Tibial nerve (tissue), 4 donors: ENCODE measurements around the gene MCM6. TPM values are rescaled to one million over a fixed set of nuclear protein-coding genes. Genes with fewer than 3 reads are reported as not detected.

Experiments
- DNase-seq, 2 donors: peaks; one replicate each; pipeline ENCODE4 v3.0.0-alpha.2; 2019; ENCODE audit warnings: low spot score in 2 of 2
- H3K27ac ChIP-seq, 4 donors: fragments of 200-600 bp; sonication (generic) in 3 of 4; one replicate each; pipeline ENCODE4 v1.5.1; 2017 to 2019; ENCODE audit warnings: mild to moderate bottlenecking in 1 of 4
- H3K27me3 ChIP-seq, 2 donors: fragments of 200-600 bp; sonication (generic) in 1 of 2; one replicate each; pipeline versions ENCODE4 v1.5.1 to v1.6.0; 2017 to 2019
- H3K36me3 ChIP-seq, 3 donors: fragments of 200-600 bp; sonication (generic); one replicate each; pipeline ENCODE4 v1.5.1; 2018 to 2019
- H3K4me1 ChIP-seq, 4 donors: fragments of 200-600 bp; sonication (generic) in 3 of 4; one replicate each; pipeline ENCODE4 v1.5.1; 2017 to 2019
- H3K4me3 ChIP-seq, 4 donors: fragments of 200-600 bp; sonication (generic) in 3 of 4; one replicate each; pipeline ENCODE4 v1.5.1; 2017 to 2019; ENCODE audit warnings: mild to moderate bottlenecking in 1 of 4, moderate library complexity in 1 of 4
- H3K9me3 ChIP-seq, 4 donors: fragments of 200-600 bp; sonication (generic) in 3 of 4; one replicate each; pipeline ENCODE4 v1.5.1; 2017 to 2019
- CTCF ChIP-seq, 5 experiments: fragments of 200-600 bp in 3 of 5; fragments of 450-650 bp in 2 of 5; sonication (generic) in 3 of 5; IDR thresholded peaks; one replicate each; pipeline ENCODE4 v1.5.1; 2016 to 2019; ENCODE audit warnings: antibody characterized with exemption in 5 of 5, mild to moderate bottlenecking in 3 of 5, moderate library complexity in 2 of 5
- EP300 ChIP-seq, 2 donors: sonication (generic); formaldehyde crosslinking; IDR thresholded peaks; one replicate each; pipeline ENCODE4 v1.6.1; 2017; ENCODE audit warnings: antibody characterized with exemption in 2 of 2, mild to moderate bottlenecking in 1 of 2
- POLR2A ChIP-seq, 2 donors: fragments of 450-650 bp; IDR thresholded peaks; one replicate each; pipeline ENCODE4 v1.6.1; 2017; ENCODE audit warnings: antibody characterized with exemption in 2 of 2, mild to moderate bottlenecking in 2 of 2, moderate library complexity in 2 of 2
- WGBS, 2 donors: methylation state at CpG; one replicate each; pipeline ENCODE4 v1.1.5; 2018; 5-methylcytosine and 5-hydroxymethylcytosine counted together
- total RNA-seq, 4 donors: library from RNA; depleted of rRNA; stranded (reverse); fragments of >200 nt; gene quantifications; one replicate each; pipeline ENCODE4 v1.1.0, GENCODE V29; 2016

Gene MCM6
- total RNA-seq, 4 donors from 2014 or later = 14.1 to 17.8 (median 15.7) TPM

- H3K4me3 ChIP-seq = no peak overlapping the region
- H3K27ac ChIP-seq = no peak overlapping the region
- WGBS, 2 donors = 51 to 55% methylated on average over 4 of the region's 4 CpGs
- peaks cover 0 to 24% (median 0%) of the 10 kb centered on the region in 3 donors for H3K36me3 ChIP-seq
- H3K27me3 ChIP-seq = no peaks in the 10 kb centered on the region
- DNase-seq = no peak
- H3K4me1 ChIP-seq = peaks cover 0 to 3% (median 0%) of the 10 kb centered on the region in 4 donors
- TF ChIP-seq POLR2A (IDR thresholded peaks at IDR 0.05) (no peak), CTCF (IDR thresholded peaks at IDR 0.05) (no peak), EP300 (IDR thresholded peaks at IDR 0.05) (no peak)
- no peaks in the 10 kb centered on the region for H3K9me3 ChIP-seq
Measured at GRCh38 chr2:135899567-135899966, 23.3 kb upstream of the MCM6 start.

- Histone ChIP-seq H3K4me3 (no peak overlapping the region), H3K36me3 (peaks cover 0 to 24% (median 0%) of the 10 kb centered on the region in 3 donors), H3K4me1 (no peaks in the 10 kb centered on the region), H3K27ac (no peak overlapping the region), H3K27me3 (no peaks in the 10 kb centered on the region), H3K9me3 (no peaks in the 10 kb centered on the region)
- WGBS, 2 donors = 98 to 100% methylated on average over 3 of the region's 3 CpGs
- TF ChIP-seq POLR2A (IDR thresholded peaks at IDR 0.05) (no peak), CTCF (IDR thresholded peaks at IDR 0.05) (no peak)
- DNase-seq = no peak
Measured at GRCh38 chr2:135898234-135898786, 22.1 kb upstream of the MCM6 start.

- WGBS, 2 donors = 87 to 94% methylated on average over 1 of the region's 1 CpG
- H3K4me3 ChIP-seq = no peak overlapping the region
- no peaks in the 10 kb centered on the region for H3K9me3 ChIP-seq
- H3K27ac ChIP-seq = no peak overlapping the region
- H3K36me3 ChIP-seq = peaks cover 0 to 19% (median 0%) of the 10 kb centered on the region in 3 donors
- TF ChIP-seq EP300 (IDR thresholded peaks at IDR 0.05) (no peak), POLR2A (IDR thresholded peaks at IDR 0.05) (no peak), CTCF (IDR thresholded peaks at IDR 0.05) (no peak)
- DNase-seq = no peak
- H3K4me1 ChIP-seq = no peaks in the 10 kb centered on the region
- no peaks in the 10 kb centered on the region for H3K27me3 ChIP-seq
Measured at GRCh38 chr2:135894930-135895329, 18.7 kb upstream of the MCM6 start.

GRCh38 chr2:135893374-135893794 is 17.1 kb upstream of the MCM6 start:
- H3K27ac ChIP-seq = no peak overlapping the region
- no peak for DNase-seq
- peaks cover 0 to 11% (median 0%) of the 10 kb centered on the region in 3 donors for H3K36me3 ChIP-seq
- TF ChIP-seq CTCF (IDR thresholded peaks at IDR 0.05) = no peak
- whole genome bisulfite sequencing, 2 donors = 86 to 91% methylated on average over 2 of the region's 2 CpGs
- H3K9me3 ChIP-seq = no peaks in the 10 kb centered on the region
- H3K4me3 ChIP-seq = no peak overlapping the region
- no peaks in the 10 kb centered on the region for H3K4me1 ChIP-seq
- no peaks in the 10 kb centered on the region for H3K27me3 ChIP-seq

DNA sequence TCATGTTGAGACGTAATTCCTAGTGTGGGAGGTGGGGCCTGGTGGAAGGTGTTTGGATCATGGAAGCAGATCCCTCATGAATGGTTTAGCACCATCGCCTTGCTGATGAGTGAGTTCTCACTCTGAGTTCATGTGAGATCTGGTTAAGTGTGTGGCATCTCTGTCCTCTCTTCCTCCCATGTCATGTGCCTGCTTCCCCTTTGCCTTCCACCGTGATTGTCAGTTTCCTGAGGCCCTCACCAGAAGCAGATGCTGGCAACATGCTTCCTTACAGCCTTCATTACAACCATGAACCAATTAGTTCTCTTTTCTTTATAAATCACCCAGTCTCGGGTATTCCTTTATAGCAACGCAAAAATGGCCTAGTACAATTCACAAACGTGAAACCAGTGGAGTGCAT is 14.6 kb upstream of the MCM6 start:
- H3K36me3 ChIP-seq = no peaks in the 10 kb centered on the region
- no peaks in the 10 kb centered on the region for H3K9me3 ChIP-seq
- 61 to 64% methylated on average over 6 of the region's 6 CpGs for WGBS, 2 donors
- TF ChIP-seq CTCF (IDR thresholded peaks at IDR 0.05) (no peak), EP300 (IDR thresholded peaks at IDR 0.05) (peak in 1 of 2 donors; percentile 14), POLR2A (IDR thresholded peaks at IDR 0.05) (no peak)
- no peak for DNase-seq
- H3K4me1 ChIP-seq = no peaks in the 10 kb centered on the region
- no peaks in the 10 kb centered on the region for H3K27me3 ChIP-seq
- no peak overlapping the region for H3K27ac ChIP-seq
- no peak overlapping the region for H3K4me3 ChIP-seq
